HCT116 (cell line): Measurements from ENCODE around the gene SSH2. TPM values are rescaled to one million over a fixed set of nuclear protein-coding genes. Genes with fewer than 3 reads are reported as not detected.
A peak's percentile ranks its signal among the peaks of the same experiment; 100 is the strongest.

Experiments
- ATAC-seq: fragments of 200-7000 bp; cut with Tn5 transposase; 2 replicates; pipeline ENCODE4 v1.9.1; 2020; ENCODE audit warnings: mild to moderate bottlenecking, moderate library complexity
- BruUV-seq: library from RNA; stranded (reverse); fragments of 400-500 nt; replicated peaks from 2 replicates; lab custom pipeline; 2021; lab: Mats Ljungman, UMichigan
- CTCF ChIA-PET: fragments of 300-600 bp; sonication (Branson Sonifier 250); formaldehyde crosslinking; loops from one replicate; lab custom pipeline; 2021; ENCODE audit warnings: antibody characterized with exemption; lab: Charles Lee
- POLR2A ChIA-PET: fragments of 300-600, 350-600 bp; sonication (Branson Sonifier 250); formaldehyde crosslinking; loops from one replicate; lab custom pipeline; 2021; ENCODE audit warnings: antibody characterized with exemption; lab: Charles Lee
- RAD21 ChIA-PET, 2 experiments: fragments of 300-600 bp; sonication (Branson Sonifier 250); formaldehyde crosslinking; loops; one replicate each; lab custom pipeline; 2023; ENCODE audit warnings: low total read pairs in 2 of 2; ENCODE audit not compliant: uncharacterized antibody in 2 of 2, unreplicated experiment in 2 of 2, low non-redundant PET in 1 of 2; lab: Charles Lee
- DNase-seq: peaks from one replicate; pipeline ENCODE4 v3.0.0-alpha.2; 2010; ENCODE audit warnings: low read depth, low spot score
- H2AFZ ChIP-seq: fragments of 200-600 bp; shearing (Covaris generic), sonication (generic); 2 replicates; pipeline ENCODE4 v1.6.1; 2017; ENCODE audit warnings: low read depth, mixed run types, mixed read lengths, antibody characterized with exemption, low read length; ENCODE audit not compliant: poor library complexity, severe bottlenecking
- H3K27ac ChIP-seq: 2 replicates; pipeline ENCODE4 v1.5.1; 2012; ENCODE audit warnings: low read depth, low read length
- H3K27me3 ChIP-seq: fragments of 200-600 bp; sonication (generic); 2 replicates; pipeline ENCODE4 v1.6.1; 2016; ENCODE audit warnings: mixed run types, low read length, mixed read lengths; ENCODE audit not compliant: insufficient read depth
- H3K36me3 ChIP-seq, 2 experiments: fragments of 200-500 bp in 1 of 2; fragments of 200-600 bp in 1 of 2; sonication (Bioruptor generic) in 1 of 2; sonication (generic) in 1 of 2; 2 replicates each; pipeline versions ENCODE4 v1.5.1 to v1.6.1; 2014 to 2016; ENCODE audit warnings: low read length in 2 of 2, inconsistent platforms in 1 of 2, mixed read lengths in 1 of 2, mixed run types in 1 of 2; ENCODE audit not compliant: insufficient read depth in 2 of 2, control insufficient read depth in 1 of 2
- H3K4me1 ChIP-seq, 2 experiments: fragments of 200-600 bp in 1 of 2; sonication (generic) in 1 of 2; 2 replicates each; pipeline versions ENCODE4 v1.5.1 to v1.6.1; 2012 to 2017; ENCODE audit warnings: low read length in 2 of 2, inconsistent platforms in 1 of 2, mild to moderate bottlenecking in 1 of 2, mixed read lengths in 1 of 2, mixed run types in 1 of 2, moderate library complexity in 1 of 2; ENCODE audit not compliant: insufficient read depth in 2 of 2, control insufficient read depth in 1 of 2
- H3K4me2 ChIP-seq: fragments of 200-600 bp; sonication (generic); 2 replicates; pipeline ENCODE4 v1.6.1; 2017; ENCODE audit warnings: mixed run types, low read length, mixed read lengths
- H3K4me3 ChIP-seq, 2 experiments: fragments of 200-600 bp in 1 of 2; sonication (generic) in 1 of 2; replicated peaks in 1 of 2; 2 replicates each; pipeline ENCODE4 v1.5.1; 2011 to 2016; ENCODE audit warnings: low read length in 2 of 2, control low read depth in 1 of 2, low read depth in 1 of 2, mild to moderate bottlenecking in 1 of 2, mixed read lengths in 1 of 2, mixed run types in 1 of 2
- H3K79me2 ChIP-seq: fragments of 200-600 bp; sonication (generic); 2 replicates; pipeline ENCODE4 v1.6.1; 2017; ENCODE audit warnings: mild to moderate bottlenecking, mixed run types, low read length, moderate library complexity, mixed read lengths; ENCODE audit not compliant: insufficient read depth
- H3K9ac ChIP-seq: fragments of 200-600 bp; sonication (generic); 2 replicates; pipeline ENCODE4 v1.6.1; 2016; ENCODE audit warnings: low read length, mixed read lengths
- H3K9me2 ChIP-seq: fragments of 200-600 bp; sonication (generic), shearing (Covaris generic); 2 replicates; pipeline ENCODE4 v1.6.1; 2017; ENCODE audit warnings: mixed run types, mild to moderate bottlenecking, moderate library complexity; ENCODE audit not compliant: insufficient read depth
- H3K9me3 ChIP-seq, 2 experiments: fragments of 200-500 bp in 1 of 2; fragments of 200-600 bp in 1 of 2; sonication (Bioruptor generic) in 1 of 2; sonication (generic) in 1 of 2; 2 replicates each; pipeline ENCODE4 v1.6.1; 2014 to 2017; ENCODE audit warnings: low read length in 2 of 2, mixed read lengths in 2 of 2, inconsistent platforms in 1 of 2, low read depth in 1 of 2, mild to moderate bottlenecking in 1 of 2, mixed run types in 1 of 2, moderate library complexity in 1 of 2; ENCODE audit not compliant: control insufficient read depth in 1 of 2, insufficient read depth in 1 of 2
- H4K20me1 ChIP-seq: fragments of 200-600 bp; sonication (generic), shearing (Covaris generic); 2 replicates; pipeline ENCODE4 v1.6.1; 2017; ENCODE audit warnings: mixed run types, mild to moderate bottlenecking, moderate library complexity; ENCODE audit not compliant: insufficient read depth
- CBX3 ChIP-seq: IDR thresholded peaks from 2 replicates; pipeline ENCODE4 v1.6.1; 2012; ENCODE audit warnings: low read depth
- EGR1 ChIP-seq: IDR thresholded peaks from 2 replicates; pipeline ENCODE4 v1.6.1; 2012; ENCODE audit warnings: low read depth
- ELF1 ChIP-seq: IDR thresholded peaks from 2 replicates; pipeline ENCODE4 v1.6.1; 2012; ENCODE audit warnings: low read depth, borderline replicate concordance
- EZH2 ChIP-seq: fragments of 200-600 bp; sonication (generic); IDR thresholded peaks from 2 replicates; pipeline ENCODE4 v1.6.1; 2017; ENCODE audit warnings: antibody characterized with exemption, mixed run types
- EZH2phosphoT487 ChIP-seq: fragments of 200-600 bp; IDR thresholded peaks from 2 replicates; pipeline ENCODE4 v1.6.1; 2018; ENCODE audit warnings: antibody characterized with exemption, borderline replicate concordance
- intact Hi-C: fragments of 100-400 bp; cut with micrococcal nuclease; formaldehyde crosslinking; loops from 2 replicates; pipeline ENCODE4 v1.10.0; 2022
- total RNA-seq: library from RNA; stranded (reverse); gene quantifications from one replicate; pipeline ENCODE4 v1.2.1, GENCODE V29; 2021; ENCODE audit not compliant: unreplicated experiment
- TF ChIP-seq, protein P1 (sequence below): IDR thresholded peaks from 2 replicates; pipeline ENCODE4 v1.6.1; 2012
- TF ChIP-seq, protein P2 (sequence below): IDR thresholded peaks from 2 replicates; pipeline ENCODE4 v1.6.1; 2012; ENCODE audit warnings: low read depth
- TF ChIP-seq, protein P3 (sequence below): IDR thresholded peaks from 2 replicates; pipeline ENCODE4 v1.6.1; 2011; ENCODE audit warnings: mild to moderate bottlenecking, low read length, moderate library complexity; ENCODE audit not compliant: insufficient replicate concordance; ENCODE audit errors: extremely low read depth

The SSH2 gene
- total RNA-seq, 1 experiment from 2014 or later = 17.0 TPM

DNA sequence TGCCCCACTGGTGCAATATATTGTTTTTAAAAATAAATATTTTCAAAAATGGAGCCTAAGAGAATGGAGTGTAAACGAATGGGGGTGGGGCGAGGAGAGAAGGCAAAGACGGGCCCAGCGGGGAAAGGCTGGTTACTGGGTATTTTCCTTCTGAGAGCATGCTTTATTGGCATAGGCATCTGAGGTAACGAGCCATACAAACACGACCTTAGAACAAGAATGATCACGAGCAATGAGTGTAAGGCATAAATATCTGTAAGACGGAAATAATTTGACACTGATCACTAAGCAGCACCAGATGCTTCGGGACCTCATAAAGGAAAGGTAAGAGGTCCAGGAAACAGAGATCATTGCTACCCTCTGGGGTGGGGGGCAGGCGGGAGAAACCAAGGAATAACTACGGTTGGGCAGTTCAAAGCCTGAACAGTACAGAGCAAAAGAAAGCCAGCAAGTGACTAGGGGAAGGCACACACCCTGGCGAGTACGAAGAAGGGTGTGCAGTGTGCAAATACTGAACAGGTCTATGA is 959 bp downstream of the SSH2 start:
- no peak for TF ChIP-seq EZH2phosphoT487
- TF ChIP-seq, protein P1, sequence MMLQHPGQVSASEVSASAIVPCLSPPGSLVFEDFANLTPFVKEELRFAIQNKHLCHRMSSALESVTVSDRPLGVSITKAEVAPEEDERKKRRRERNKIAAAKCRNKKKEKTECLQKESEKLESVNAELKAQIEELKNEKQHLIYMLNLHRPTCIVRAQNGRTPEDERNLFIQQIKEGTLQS = no peak
- no peak for TF ChIP-seq ELF1
- TF ChIP-seq CBX3 = no peak
- TF ChIP-seq, protein P2, sequence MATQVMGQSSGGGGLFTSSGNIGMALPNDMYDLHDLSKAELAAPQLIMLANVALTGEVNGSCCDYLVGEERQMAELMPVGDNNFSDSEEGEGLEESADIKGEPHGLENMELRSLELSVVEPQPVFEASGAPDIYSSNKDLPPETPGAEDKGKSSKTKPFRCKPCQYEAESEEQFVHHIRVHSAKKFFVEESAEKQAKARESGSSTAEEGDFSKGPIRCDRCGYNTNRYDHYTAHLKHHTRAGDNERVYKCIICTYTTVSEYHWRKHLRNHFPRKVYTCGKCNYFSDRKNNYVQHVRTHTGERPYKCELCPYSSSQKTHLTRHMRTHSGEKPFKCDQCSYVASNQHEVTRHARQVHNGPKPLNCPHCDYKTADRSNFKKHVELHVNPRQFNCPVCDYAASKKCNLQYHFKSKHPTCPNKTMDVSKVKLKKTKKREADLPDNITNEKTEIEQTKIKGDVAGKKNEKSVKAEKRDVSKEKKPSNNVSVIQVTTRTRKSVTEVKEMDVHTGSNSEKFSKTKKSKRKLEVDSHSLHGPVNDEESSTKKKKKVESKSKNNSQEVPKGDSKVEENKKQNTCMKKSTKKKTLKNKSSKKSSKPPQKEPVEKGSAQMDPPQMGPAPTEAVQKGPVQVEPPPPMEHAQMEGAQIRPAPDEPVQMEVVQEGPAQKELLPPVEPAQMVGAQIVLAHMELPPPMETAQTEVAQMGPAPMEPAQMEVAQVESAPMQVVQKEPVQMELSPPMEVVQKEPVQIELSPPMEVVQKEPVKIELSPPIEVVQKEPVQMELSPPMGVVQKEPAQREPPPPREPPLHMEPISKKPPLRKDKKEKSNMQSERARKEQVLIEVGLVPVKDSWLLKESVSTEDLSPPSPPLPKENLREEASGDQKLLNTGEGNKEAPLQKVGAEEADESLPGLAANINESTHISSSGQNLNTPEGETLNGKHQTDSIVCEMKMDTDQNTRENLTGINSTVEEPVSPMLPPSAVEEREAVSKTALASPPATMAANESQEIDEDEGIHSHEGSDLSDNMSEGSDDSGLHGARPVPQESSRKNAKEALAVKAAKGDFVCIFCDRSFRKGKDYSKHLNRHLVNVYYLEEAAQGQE = no peak
- no peak for TF ChIP-seq EZH2
- TF ChIP-seq, protein P3, sequence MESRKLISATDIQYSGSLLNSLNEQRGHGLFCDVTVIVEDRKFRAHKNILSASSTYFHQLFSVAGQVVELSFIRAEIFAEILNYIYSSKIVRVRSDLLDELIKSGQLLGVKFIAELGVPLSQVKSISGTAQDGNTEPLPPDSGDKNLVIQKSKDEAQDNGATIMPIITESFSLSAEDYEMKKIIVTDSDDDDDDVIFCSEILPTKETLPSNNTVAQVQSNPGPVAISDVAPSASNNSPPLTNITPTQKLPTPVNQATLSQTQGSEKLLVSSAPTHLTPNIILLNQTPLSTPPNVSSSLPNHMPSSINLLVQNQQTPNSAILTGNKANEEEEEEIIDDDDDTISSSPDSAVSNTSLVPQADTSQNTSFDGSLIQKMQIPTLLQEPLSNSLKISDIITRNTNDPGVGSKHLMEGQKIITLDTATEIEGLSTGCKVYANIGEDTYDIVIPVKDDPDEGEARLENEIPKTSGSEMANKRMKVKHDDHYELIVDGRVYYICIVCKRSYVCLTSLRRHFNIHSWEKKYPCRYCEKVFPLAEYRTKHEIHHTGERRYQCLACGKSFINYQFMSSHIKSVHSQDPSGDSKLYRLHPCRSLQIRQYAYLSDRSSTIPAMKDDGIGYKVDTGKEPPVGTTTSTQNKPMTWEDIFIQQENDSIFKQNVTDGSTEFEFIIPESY = no peak
- no peak for TF ChIP-seq EGR1
- ATAC-seq = peak; percentile 21; the same call in 1 of the 2 replicates
- Histone ChIP-seq H3K9ac (peak overlapping the region; percentile 69), H4K20me1 (no peaks in the 10 kb centered on the region), H3K9me3 (no peaks in the 10 kb centered on the region), H3K4me1 (peaks cover 13 to 23% of the 10 kb centered on the region in 2 experiments), H3K27ac (peak overlapping the region; percentile 85), H3K36me3 (no peaks in the 10 kb centered on the region; a peak in 1 of 4 replicates), H3K79me2 (peaks cover 48% of the 10 kb centered on the region), H3K4me2 (peak overlapping the region; percentile 86), H3K4me3 (peak overlapping the region; percentile 74 to 92), H3K27me3 (no peaks in the 10 kb centered on the region), H2AFZ (peak overlapping the region; percentile 14), H3K9me2 (no peaks in the 10 kb centered on the region)
- ChIA-PET RAD21 (no interaction called here), CTCF (interaction anchor here (3.3 kb wide), 1 partner anchor 289 kb away, joined by 95 read pairs; no protein-coding TSS in a partner anchor), POLR2A (interaction anchor here (1.8 kb wide), 1 partner anchor 290 kb away, joined by 4 read pairs; no protein-coding TSS in a partner anchor)
- BruUV-seq = no TSS peak
- intact Hi-C loops = no loop called here
- DNase-seq = no peak
